Mesodermal cell (in vitro differentiated cells): ENCODE results near the gene C20orf96.
"Not testable (repeated sequence)": the region's sequence is repeated elsewhere in the genome, so short reads cannot be mapped to it uniquely, and the experiment has no call there.

Source experiments
- H3K27ac ChIP-seq: 2 replicates; pipeline ENCODE4 v1.7.0; 2013; ENCODE audit warnings: mild to moderate bottlenecking, low read depth, low read length, moderate library complexity; ENCODE audit not compliant: severe bottlenecking
- H3K36me3 ChIP-seq: 2 replicates; pipeline ENCODE4 v1.7.1; 2013; ENCODE audit warnings: mild to moderate bottlenecking, low read length, moderate library complexity; ENCODE audit not compliant: control insufficient read depth, insufficient read depth
- H3K4me1 ChIP-seq: one replicate; pipeline ENCODE4 v1.7.1; 2013; ENCODE audit warnings: mild to moderate bottlenecking, low read length; ENCODE audit not compliant: insufficient read depth, control insufficient read depth, poor library complexity, severe bottlenecking
- H3K4me3 ChIP-seq: 2 replicates; pipeline ENCODE4 v1.7.0; 2013; ENCODE audit warnings: low read length, control low read depth, mild to moderate bottlenecking; ENCODE audit not compliant: insufficient read depth, poor library complexity, severe bottlenecking; ENCODE audit errors: extremely low read depth
- H3K9me3 ChIP-seq: 2 replicates; pipeline ENCODE4 v1.7.1; 2013; ENCODE audit warnings: mild to moderate bottlenecking, low read length, moderate library complexity; ENCODE audit not compliant: control insufficient read depth
- WGBS, 2 experiments: methylation state at CpG; one replicate each; pipeline ENCODE4 v1.1.5; 2013; ENCODE audit warnings: missing lambda C conversion rate in 2 of 2; ENCODE audit not compliant: insufficient coverage in 2 of 2; 5-methylcytosine and 5-hydroxymethylcytosine counted together

Gene C20orf96

DNA sequence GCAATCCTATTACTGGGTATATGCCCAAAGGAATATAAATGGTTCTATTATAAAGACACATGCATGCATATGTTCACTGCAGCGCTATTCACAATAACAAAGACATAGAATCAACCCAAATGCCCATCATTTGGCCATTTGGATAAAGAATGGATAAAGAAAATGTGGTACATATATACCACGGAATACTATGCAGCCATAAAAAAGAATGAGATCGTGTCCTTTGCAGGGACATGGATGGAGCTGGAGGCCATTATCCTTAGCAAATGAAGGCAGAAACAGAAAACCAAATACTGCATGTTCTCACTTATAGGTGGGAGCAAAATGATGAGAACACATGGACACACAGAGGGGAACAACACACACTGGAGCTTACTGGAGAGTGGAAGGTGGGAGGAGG, 64.7 kb downstream of the C20orf96 start:
- not testable (repeated sequence) for H3K4me3 ChIP-seq, H3K9me3 ChIP-seq, H3K4me1 ChIP-seq, H3K27ac ChIP-seq, H3K36me3 ChIP-seq
- WGBS, 2 experiments = 90 to 100% methylated on average over 2 of the region's 3 CpGs

DNA sequence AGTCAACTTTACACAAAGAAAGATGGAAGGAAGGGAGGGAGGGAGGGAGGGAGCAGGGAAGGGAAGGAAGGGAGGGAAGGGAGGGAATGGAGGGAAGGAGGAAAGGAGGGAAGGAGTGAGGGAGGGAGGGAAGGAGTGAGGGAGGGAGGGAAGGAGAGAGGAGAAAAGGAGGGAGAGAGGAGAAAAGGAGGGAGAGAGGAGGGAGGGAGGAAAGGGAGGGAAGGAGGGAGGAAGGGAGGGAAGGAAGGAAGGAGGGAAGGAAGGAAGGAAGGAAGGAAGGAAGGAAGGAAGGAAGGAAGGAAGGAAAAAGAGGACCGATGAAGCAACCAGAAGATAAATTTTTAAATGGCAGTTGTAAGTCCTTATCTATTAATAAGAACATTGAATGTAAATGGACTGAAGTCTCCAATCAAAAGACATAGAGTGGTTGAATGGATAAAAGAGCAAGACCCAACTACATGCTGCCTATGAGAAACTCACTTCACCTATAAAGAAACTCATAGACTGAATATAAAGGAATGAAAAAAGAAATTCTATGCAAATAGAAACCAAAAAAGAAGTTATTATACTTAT, 69.2 kb downstream of the C20orf96 start:
- no peak overlapping the region for H3K4me3 ChIP-seq
- H3K27ac ChIP-seq = no peak overlapping the region
- 50% methylated on average over 1 of the region's 1 CpG; no CpG with 5 or more reads in 1 of the 2 experiments for WGBS, 2 experiments
- H3K36me3 ChIP-seq = no peaks in the 10 kb centered on the region
- no peaks in the 10 kb centered on the region for H3K4me1 ChIP-seq
- no peaks in the 10 kb centered on the region for H3K9me3 ChIP-seq
